Endodermal cell (in vitro differentiated cells): ENCODE measurements around the gene SPATA2. TPM values are rescaled to one million over a fixed set of nuclear protein-coding genes. Genes with fewer than 3 reads are reported as not detected.

Experiments used
- DNase-seq: peaks from one replicate; pipeline ENCODE4 v3.0.0-alpha.2; 2017
- H3K27ac ChIP-seq: 2 replicates; pipeline ENCODE4 v1.5.1; 2013; ENCODE audit warnings: mild to moderate bottlenecking, low read depth, low read length, moderate library complexity
- H3K27me3 ChIP-seq: 2 replicates; pipeline ENCODE4 v1.6.1; 2013; ENCODE audit warnings: mild to moderate bottlenecking, low read length, moderate library complexity; ENCODE audit not compliant: insufficient read depth, control insufficient read depth, poor library complexity, severe bottlenecking
- H3K36me3 ChIP-seq: 2 replicates; pipeline ENCODE4 v1.7.0; 2013; ENCODE audit warnings: mild to moderate bottlenecking, low read length, moderate library complexity; ENCODE audit not compliant: control insufficient read depth, insufficient read depth
- H3K4me1 ChIP-seq: one replicate; pipeline ENCODE4 v1.7.0; 2013; ENCODE audit warnings: low read length; ENCODE audit not compliant: control insufficient read depth, insufficient read depth
- H3K4me3 ChIP-seq: 2 replicates; pipeline ENCODE4 v1.5.1; 2013; ENCODE audit warnings: mild to moderate bottlenecking, low read length, moderate library complexity
- H3K9ac ChIP-seq: 2 replicates; pipeline ENCODE4 v1.6.1; 2013; ENCODE audit warnings: mild to moderate bottlenecking, low read length, moderate library complexity; ENCODE audit not compliant: poor library complexity, severe bottlenecking; ENCODE audit errors: extremely low read depth
- H3K9me3 ChIP-seq: 2 replicates; pipeline ENCODE4 v1.6.1; 2013; ENCODE audit warnings: mild to moderate bottlenecking, low read length, moderate library complexity; ENCODE audit not compliant: control insufficient read depth
- H3K27ac Mint-ChIP-seq: 2 replicates; pipeline ENCODE4 v1.8.0; 2020; ENCODE audit warnings: mixed read lengths
- H3K27me3 Mint-ChIP-seq: 2 replicates; pipeline ENCODE4 v1.8.0; 2021; ENCODE audit warnings: mild to moderate bottlenecking, mixed read lengths; ENCODE audit not compliant: insufficient read depth
- H3K36me3 Mint-ChIP-seq: 2 replicates; pipeline ENCODE4 v1.8.0; 2020; ENCODE audit warnings: low read depth, mixed read lengths
- H3K4me1 Mint-ChIP-seq: 2 replicates; pipeline ENCODE4 v1.8.0; 2020; ENCODE audit warnings: mixed read lengths
- H3K4me3 Mint-ChIP-seq: 2 replicates; pipeline ENCODE4 v1.8.0; 2020; ENCODE audit warnings: mild to moderate bottlenecking, moderate library complexity, mixed read lengths
- H3K9me3 Mint-ChIP-seq: 2 replicates; pipeline ENCODE4 v1.8.0; 2020; ENCODE audit warnings: mild to moderate bottlenecking, mixed read lengths
- WGBS, 2 experiments: methylation state at CpG; one replicate each; pipeline versions ENCODE4 v1.1.5 to v1.1.7; 2013; ENCODE audit warnings: missing lambda C conversion rate in 2 of 2, mixed read lengths in 1 of 2; ENCODE audit not compliant: insufficient coverage in 1 of 2, insufficient read length in 1 of 2; 5-methylcytosine and 5-hydroxymethylcytosine counted together
- total RNA-seq, 2 donors: library from RNA; stranded (reverse); fragmentation: NEBNext Ultra II Directional in 1 of 2; extraction: Animal tissue kit (Norgen Biotek cat#: 25700) in 1 of 2; gene quantifications; 2 replicates in 1 of 2; 3 replicates in 1 of 2; pipeline ENCODE4 v1.2.1, GENCODE V29; 2021
- TF ChIP-seq, protein P1 (sequence below): fragments of 200-600 bp; sonication (generic); conservative IDR thresholded peaks from 2 replicates; pipeline ENCODE4 v1.5.0; 2021; ENCODE audit warnings: antibody characterized with exemption, mild to moderate bottlenecking

SPATA2 gene
- total RNA-seq, 2 donors from 2014 or later = 8.6 to 10.4 TPM

DNA sequence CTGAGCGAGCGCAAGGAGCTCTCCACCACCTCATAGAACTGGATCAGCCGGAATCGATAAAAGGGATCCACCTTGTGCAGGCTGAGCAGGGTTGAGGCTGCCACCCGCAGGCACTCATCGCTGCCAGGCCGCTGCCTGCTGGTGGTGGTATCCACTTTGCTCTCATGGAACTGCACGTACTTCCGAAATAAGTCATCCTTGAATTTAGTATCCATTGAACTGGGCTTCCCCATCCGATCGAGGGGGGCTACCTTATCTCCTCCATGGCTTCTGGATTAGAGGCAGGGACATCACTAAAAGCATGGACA lies 7.1 kb downstream of the SPATA2 start:
- Histone ChIP-seq H3K4me3 (no peak overlapping the region), H3K9ac (no peak overlapping the region), H3K27ac (no peak overlapping the region), H3K27me3 (no peaks in the 10 kb centered on the region), H3K4me1 (no peaks in the 10 kb centered on the region), H3K36me3 (peaks cover 53% of the 10 kb centered on the region), H3K9me3 (no peaks in the 10 kb centered on the region)
- Mint-ChIP-seq H3K27ac (no peak overlapping the region), H3K4me1 (no peaks in the 10 kb centered on the region), H3K27me3 (no peaks in the 10 kb centered on the region), H3K9me3 (no peaks in the 10 kb centered on the region), H3K36me3 (peaks cover 35% of the 10 kb centered on the region), H3K4me3 (no peak overlapping the region)
- 96 to 97% methylated on average over 11 of the region's 11 CpGs for WGBS, 2 experiments
- TF ChIP-seq, protein P1, sequence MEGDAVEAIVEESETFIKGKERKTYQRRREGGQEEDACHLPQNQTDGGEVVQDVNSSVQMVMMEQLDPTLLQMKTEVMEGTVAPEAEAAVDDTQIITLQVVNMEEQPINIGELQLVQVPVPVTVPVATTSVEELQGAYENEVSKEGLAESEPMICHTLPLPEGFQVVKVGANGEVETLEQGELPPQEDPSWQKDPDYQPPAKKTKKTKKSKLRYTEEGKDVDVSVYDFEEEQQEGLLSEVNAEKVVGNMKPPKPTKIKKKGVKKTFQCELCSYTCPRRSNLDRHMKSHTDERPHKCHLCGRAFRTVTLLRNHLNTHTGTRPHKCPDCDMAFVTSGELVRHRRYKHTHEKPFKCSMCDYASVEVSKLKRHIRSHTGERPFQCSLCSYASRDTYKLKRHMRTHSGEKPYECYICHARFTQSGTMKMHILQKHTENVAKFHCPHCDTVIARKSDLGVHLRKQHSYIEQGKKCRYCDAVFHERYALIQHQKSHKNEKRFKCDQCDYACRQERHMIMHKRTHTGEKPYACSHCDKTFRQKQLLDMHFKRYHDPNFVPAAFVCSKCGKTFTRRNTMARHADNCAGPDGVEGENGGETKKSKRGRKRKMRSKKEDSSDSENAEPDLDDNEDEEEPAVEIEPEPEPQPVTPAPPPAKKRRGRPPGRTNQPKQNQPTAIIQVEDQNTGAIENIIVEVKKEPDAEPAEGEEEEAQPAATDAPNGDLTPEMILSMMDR = no peak
- DNase-seq = no peak

DNA sequence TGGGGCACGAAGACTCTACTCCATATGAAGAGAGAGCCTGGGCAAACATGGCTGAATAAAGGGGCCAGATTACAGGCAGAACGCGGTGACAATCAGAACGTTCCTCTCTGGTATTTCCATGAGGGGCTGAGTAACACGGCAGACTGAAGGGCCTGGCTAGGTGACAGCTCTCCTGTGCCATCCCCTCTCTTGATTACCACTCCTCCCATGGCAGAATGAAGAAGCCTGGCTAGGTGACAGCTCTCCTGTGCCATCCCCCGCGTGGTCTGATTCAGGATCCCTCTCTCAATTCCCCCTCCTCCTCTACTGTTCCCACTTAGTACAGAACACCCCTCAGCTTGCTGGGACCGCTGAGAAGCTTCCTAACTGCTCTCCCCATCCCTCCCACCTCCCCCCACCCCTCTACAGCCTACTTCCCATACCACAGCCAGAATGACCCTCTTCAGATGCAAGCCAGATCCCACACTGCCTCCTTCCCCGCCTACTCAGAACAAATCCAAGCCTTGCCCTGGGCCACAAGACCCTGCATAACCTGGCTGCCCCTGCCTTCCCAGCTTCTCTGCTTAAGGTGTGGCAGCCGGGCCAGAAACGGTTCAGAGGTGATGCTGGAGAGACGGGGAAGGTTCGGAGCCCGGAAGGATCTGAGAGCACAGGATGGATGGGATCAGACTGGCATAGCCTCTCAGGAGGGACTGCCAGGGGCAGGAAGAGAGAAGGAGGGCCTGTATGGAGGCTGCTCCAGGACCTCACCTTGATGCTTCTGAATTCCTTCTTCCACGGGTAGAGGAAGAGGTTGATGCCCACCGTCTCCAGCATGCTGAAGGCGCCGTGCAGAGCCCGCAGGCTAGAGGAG lies 7.7 kb downstream of the SPATA2 start:
- 94 to 98% methylated on average over 17 to 19 of the region's 19 CpGs for WGBS, 2 experiments
- Mint-ChIP-seq H3K9me3 (no peaks in the 10 kb centered on the region), H3K27ac (no peak overlapping the region), H3K4me3 (no peak overlapping the region), H3K4me1 (no peaks in the 10 kb centered on the region), H3K36me3 (peaks cover 37% of the 10 kb centered on the region), H3K27me3 (no peaks in the 10 kb centered on the region)
- Histone ChIP-seq H3K9ac (no peak overlapping the region), H3K4me1 (no peaks in the 10 kb centered on the region), H3K9me3 (no peaks in the 10 kb centered on the region), H3K27me3 (no peaks in the 10 kb centered on the region), H3K36me3 (peaks cover 53% of the 10 kb centered on the region), H3K27ac (no peak overlapping the region), H3K4me3 (no peak overlapping the region)
- no peak for DNase-seq
- TF ChIP-seq, protein P1 = no peak

DNA sequence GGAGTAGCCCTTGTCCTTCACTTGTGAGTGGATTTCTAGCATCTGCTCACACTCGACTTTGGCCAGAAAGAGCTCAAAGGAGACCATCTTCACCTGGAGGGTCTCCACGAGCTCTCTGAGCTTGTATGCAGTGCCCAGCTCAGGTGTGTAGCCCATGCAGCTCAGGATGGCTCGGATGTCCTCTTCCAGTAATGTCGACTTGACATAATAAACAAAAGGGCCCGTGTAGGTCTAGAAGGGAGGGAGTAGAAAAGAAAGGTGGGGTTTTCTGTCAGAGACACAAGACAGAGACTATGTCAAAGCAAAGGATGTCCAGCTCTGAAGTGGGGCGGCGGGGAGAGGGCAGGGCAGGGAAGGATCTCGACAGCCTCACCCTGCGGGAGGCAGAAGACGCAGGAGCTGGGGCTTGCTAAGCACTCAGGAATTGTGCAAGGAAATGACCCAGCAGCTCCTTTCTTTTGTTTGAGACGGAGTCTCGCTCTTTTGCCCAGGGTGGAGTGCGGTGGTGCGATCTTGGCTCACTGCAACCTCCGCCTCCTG lies 8.6 kb downstream of the SPATA2 start:
- no peaks in the 10 kb centered on the region for H3K4me1 Mint-ChIP-seq
- no peaks in the 10 kb centered on the region for H3K4me1 ChIP-seq
- H3K9me3 ChIP-seq = no peaks in the 10 kb centered on the region
- no peak overlapping the region for H3K4me3 Mint-ChIP-seq
- no peaks in the 10 kb centered on the region for H3K9me3 Mint-ChIP-seq
- H3K4me3 ChIP-seq = no peak overlapping the region
- 86 to 89% methylated on average over 11 to 15 of the region's 15 CpGs for WGBS, 2 experiments
- no peak for DNase-seq
- H3K9ac ChIP-seq = no peak overlapping the region
- H3K36me3 ChIP-seq = peaks cover 49% of the 10 kb centered on the region
- H3K27me3 ChIP-seq = no peaks in the 10 kb centered on the region
- TF ChIP-seq, protein P1 = no peak
- no peak overlapping the region for H3K27ac Mint-ChIP-seq
- H3K27me3 Mint-ChIP-seq = no peaks in the 10 kb centered on the region
- H3K36me3 Mint-ChIP-seq = peaks cover 37% of the 10 kb centered on the region
- no peak overlapping the region for H3K27ac ChIP-seq
